Caco-2 (cell line): ENCODE results near the gene FBXO15. TPM values are rescaled to one million over a fixed set of nuclear protein-coding genes. Genes with fewer than 3 reads are reported as not detected.

ENCODE experiments used
- BruUV-seq: library from RNA; stranded (reverse); fragments of 400-500 nt; replicated peaks from 2 replicates; lab custom pipeline; 2021; lab: Mats Ljungman, UMichigan
- CTCF ChIA-PET: fragments of 300-600 bp; sonication (Branson Sonifier 250); formaldehyde crosslinking; loops from one replicate; lab custom pipeline; 2022; ENCODE audit warnings: antibody characterized with exemption; lab: Charles Lee
- POLR2A ChIA-PET: fragments of 300-600 bp; sonication (Branson Sonifier 250); formaldehyde crosslinking; loops from one replicate; lab custom pipeline; 2022; ENCODE audit warnings: antibody characterized with exemption; lab: Charles Lee
- DNase-seq, 2 experiments: peaks; one replicate each; pipeline versions ENCODE4 v3.0.0 to v3.0.0-alpha.2; 2020 to 2022
- H3K27me3 ChIP-seq: replicated peaks from 2 replicates; pipeline ENCODE4 v1.6.0; 2011; ENCODE audit warnings: low read length; ENCODE audit not compliant: control insufficient read depth, insufficient read depth
- H3K36me3 ChIP-seq: 2 replicates; pipeline ENCODE4 v1.5.1; 2011; ENCODE audit warnings: low read length; ENCODE audit not compliant: control insufficient read depth, insufficient read depth
- H3K4me1 ChIP-seq: fragments of 250-450 bp; sonication (Bioruptor Pico); 2 replicates; pipeline ENCODE4 v1.5.1; 2020; ENCODE audit warnings: mild to moderate bottlenecking
- H3K4me3 ChIP-seq: 2 replicates; pipeline ENCODE4 v1.5.1; 2011; ENCODE audit warnings: low read depth, mild to moderate bottlenecking, control low read depth, low read length
- H3K9me3 ChIP-seq: fragments of 250-450 bp; sonication (Bioruptor Pico); 2 replicates; pipeline ENCODE4 v1.5.1; 2020; ENCODE audit warnings: mild to moderate bottlenecking, moderate library complexity
- H3K27ac Mint-ChIP-seq: one replicate; pipeline ENCODE4 v1.8.0; 2022; ENCODE audit warnings: mixed read lengths; ENCODE audit not compliant: unreplicated experiment
- H3K27me3 Mint-ChIP-seq: one replicate; pipeline ENCODE4 v1.8.0; 2022; ENCODE audit warnings: mixed read lengths; ENCODE audit not compliant: insufficient read depth, unreplicated experiment
- H3K36me3 Mint-ChIP-seq: one replicate; pipeline ENCODE4 v1.8.0; 2022; ENCODE audit warnings: mild to moderate bottlenecking, mixed read lengths; ENCODE audit not compliant: insufficient read depth, unreplicated experiment
- H3K4me1 Mint-ChIP-seq: one replicate; pipeline ENCODE4 v1.8.0; 2022; ENCODE audit warnings: low read depth, mixed read lengths; ENCODE audit not compliant: unreplicated experiment
- H3K4me3 Mint-ChIP-seq: one replicate; pipeline ENCODE4 v1.8.0; 2022; ENCODE audit warnings: mild to moderate bottlenecking, moderate library complexity, mixed read lengths; ENCODE audit not compliant: unreplicated experiment
- H3K9me3 Mint-ChIP-seq: one replicate; pipeline ENCODE4 v1.8.0; 2022; ENCODE audit warnings: mixed read lengths; ENCODE audit not compliant: unreplicated experiment
- intact Hi-C: fragments of 100-400 bp; cut with micrococcal nuclease; formaldehyde crosslinking; loops from one replicate; pipeline ENCODE4 v1.10.0; 2022; ENCODE audit not compliant: unreplicated experiment
- total RNA-seq: library from RNA; stranded (reverse); gene quantifications from 2 replicates; pipeline ENCODE4 v1.2.3, GENCODE V29; 2022
- TF ChIP-seq, protein P1 (sequence below), 2 experiments: fragments of 200-600 bp in 1 of 2; IDR thresholded peaks; 1 replicate in 1 of 2; 2 replicates in 1 of 2; pipeline versions ENCODE4 v1.5.1 to v1.8.0; 2011 to 2022; ENCODE audit warnings: antibody characterized with exemption in 1 of 2, control low read depth in 1 of 2, inconsistent platforms in 1 of 2, low read depth in 1 of 2, low read length in 1 of 2, mild to moderate bottlenecking in 1 of 2, moderate library complexity in 1 of 2; ENCODE audit not compliant: insufficient read depth in 1 of 2, severe bottlenecking in 1 of 2, unreplicated experiment in 1 of 2

The FBXO15 gene
- total RNA-seq, 1 experiment from 2014 or later: 0.29 TPM

DNA sequence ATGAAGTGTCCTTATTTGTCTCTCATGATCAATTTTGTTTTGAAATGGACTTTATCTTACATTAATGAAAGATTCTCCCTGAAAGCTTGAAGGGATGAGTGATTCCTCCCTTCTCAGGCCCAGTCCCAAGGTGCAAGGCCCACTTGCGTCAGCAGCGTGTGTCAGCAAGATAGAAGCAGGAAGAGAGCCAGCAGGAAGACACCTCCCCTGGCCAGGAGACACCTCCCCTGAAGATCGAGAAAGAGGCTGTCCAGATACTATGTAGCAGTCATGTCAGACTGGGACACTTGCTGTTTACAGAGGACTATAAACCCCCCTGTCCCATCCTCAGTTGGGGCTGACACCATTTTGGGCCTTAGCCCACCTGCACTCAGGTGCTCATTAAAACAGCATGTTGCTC, 39.0 kb upstream of the FBXO15 start:
- TF ChIP-seq, protein P1, sequence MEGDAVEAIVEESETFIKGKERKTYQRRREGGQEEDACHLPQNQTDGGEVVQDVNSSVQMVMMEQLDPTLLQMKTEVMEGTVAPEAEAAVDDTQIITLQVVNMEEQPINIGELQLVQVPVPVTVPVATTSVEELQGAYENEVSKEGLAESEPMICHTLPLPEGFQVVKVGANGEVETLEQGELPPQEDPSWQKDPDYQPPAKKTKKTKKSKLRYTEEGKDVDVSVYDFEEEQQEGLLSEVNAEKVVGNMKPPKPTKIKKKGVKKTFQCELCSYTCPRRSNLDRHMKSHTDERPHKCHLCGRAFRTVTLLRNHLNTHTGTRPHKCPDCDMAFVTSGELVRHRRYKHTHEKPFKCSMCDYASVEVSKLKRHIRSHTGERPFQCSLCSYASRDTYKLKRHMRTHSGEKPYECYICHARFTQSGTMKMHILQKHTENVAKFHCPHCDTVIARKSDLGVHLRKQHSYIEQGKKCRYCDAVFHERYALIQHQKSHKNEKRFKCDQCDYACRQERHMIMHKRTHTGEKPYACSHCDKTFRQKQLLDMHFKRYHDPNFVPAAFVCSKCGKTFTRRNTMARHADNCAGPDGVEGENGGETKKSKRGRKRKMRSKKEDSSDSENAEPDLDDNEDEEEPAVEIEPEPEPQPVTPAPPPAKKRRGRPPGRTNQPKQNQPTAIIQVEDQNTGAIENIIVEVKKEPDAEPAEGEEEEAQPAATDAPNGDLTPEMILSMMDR (IDR thresholded peaks at IDR 0.05; ENCODE audit: insufficient read depth in 1 of 2, low read depth in 1 of 2, low read length in 1 of 2, severe bottlenecking in 1 of 2, unreplicated experiment in 1 of 2): no peak

DNA sequence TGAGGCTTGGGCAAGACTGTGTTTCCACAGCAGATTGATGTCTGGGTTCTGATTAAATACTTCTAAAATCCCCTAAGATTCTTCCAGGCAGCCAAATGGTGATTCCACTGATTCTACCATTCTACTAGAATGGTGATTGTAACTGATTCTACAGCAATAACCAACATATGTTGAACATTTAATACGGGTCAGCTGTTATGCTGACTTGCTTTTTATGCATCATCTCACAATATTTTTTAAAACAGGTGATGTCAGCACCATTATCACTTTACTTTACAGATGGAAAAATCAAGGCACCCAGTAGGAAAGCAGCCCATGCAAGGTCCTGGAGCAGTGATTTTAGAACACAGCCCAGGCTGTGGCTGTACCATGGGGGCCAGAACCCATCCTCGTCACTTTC, 38.2 kb upstream of the FBXO15 start:
- ChIA-PET POLR2A (no interaction called here), CTCF (no interaction called here)
- Mint-ChIP-seq H3K27ac (no peak overlapping the region), H3K36me3 (no peaks in the 10 kb centered on the region), H3K9me3 (no peaks in the 10 kb centered on the region), H3K27me3 (peaks cover 3% of the 10 kb centered on the region), H3K4me3 (no peak overlapping the region), H3K4me1 (no peaks in the 10 kb centered on the region)
- Histone ChIP-seq H3K4me1 (no peaks in the 10 kb centered on the region), H3K36me3 (no peaks in the 10 kb centered on the region), H3K27me3 (no peaks in the 10 kb centered on the region), H3K4me3 (no peak overlapping the region), H3K9me3 (no peaks in the 10 kb centered on the region)
- no TSS peak for BruUV-seq
- no peak for DNase-seq
- TF ChIP-seq, protein P1 (IDR thresholded peaks at IDR 0.05; ENCODE audit: insufficient read depth in 1 of 2, low read depth in 1 of 2, low read length in 1 of 2, severe bottlenecking in 1 of 2, unreplicated experiment in 1 of 2): no peak
- intact Hi-C loops: no loop called here

More for the DNA sequence above, 39.0 kb upstream of the FBXO15 start:
- no peaks in the 10 kb centered on the region for H3K36me3 ChIP-seq
- POLR2A ChIA-PET: no interaction called here
- CTCF ChIA-PET: no interaction called here
- no peaks in the 10 kb centered on the region for H3K4me1 Mint-ChIP-seq
- no peak overlapping the region for H3K27ac Mint-ChIP-seq
- peaks cover 3% of the 10 kb centered on the region for H3K27me3 Mint-ChIP-seq
- H3K27me3 ChIP-seq: no peaks in the 10 kb centered on the region
- H3K36me3 Mint-ChIP-seq: no peaks in the 10 kb centered on the region
- H3K4me1 ChIP-seq: no peaks in the 10 kb centered on the region
- no peaks in the 10 kb centered on the region for H3K9me3 ChIP-seq
- intact Hi-C loops: no loop called here
- H3K4me3 ChIP-seq: no peak overlapping the region
- no peak for DNase-seq
- H3K9me3 Mint-ChIP-seq: no peaks in the 10 kb centered on the region
- H3K4me3 Mint-ChIP-seq: no peak overlapping the region
- no TSS peak for BruUV-seq

DNA sequence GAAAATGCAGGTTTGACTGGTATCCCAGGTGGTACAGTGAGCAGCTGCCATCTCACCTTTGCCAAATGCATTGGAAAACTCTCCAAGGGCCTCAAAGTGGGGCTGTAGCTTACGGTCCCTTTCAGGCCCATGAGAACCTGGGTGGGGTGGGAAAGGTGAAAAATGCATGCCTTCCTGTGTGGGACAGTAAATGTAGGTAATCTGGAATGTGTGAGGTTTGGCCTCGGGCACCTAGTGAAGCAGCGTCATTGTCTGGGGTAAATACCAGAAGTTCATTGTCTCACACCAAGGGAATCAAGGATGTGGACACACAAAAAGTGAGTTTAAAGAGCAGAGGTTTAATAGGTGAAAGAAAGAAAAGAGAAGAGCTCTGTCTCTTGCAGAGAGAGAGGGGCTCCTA, 37.2 kb upstream of the FBXO15 start:
- H3K27ac Mint-ChIP-seq: no peak overlapping the region
- H3K36me3 ChIP-seq: no peaks in the 10 kb centered on the region
- ChIA-PET POLR2A (no interaction called here), CTCF (no interaction called here)
- intact Hi-C loops: no loop called here
- no peaks in the 10 kb centered on the region for H3K9me3 ChIP-seq
- no peaks in the 10 kb centered on the region for H3K27me3 ChIP-seq
- H3K4me1 ChIP-seq: no peaks in the 10 kb centered on the region
- BruUV-seq: no TSS peak
- H3K27me3 Mint-ChIP-seq: peaks cover 3% of the 10 kb centered on the region
- no peaks in the 10 kb centered on the region for H3K4me1 Mint-ChIP-seq
- TF ChIP-seq, protein P1 (IDR thresholded peaks at IDR 0.05; ENCODE audit: insufficient read depth in 1 of 2, low read depth in 1 of 2, low read length in 1 of 2, severe bottlenecking in 1 of 2, unreplicated experiment in 1 of 2): no peak
- H3K9me3 Mint-ChIP-seq: no peaks in the 10 kb centered on the region
- H3K36me3 Mint-ChIP-seq: no peaks in the 10 kb centered on the region
- no peak overlapping the region for H3K4me3 ChIP-seq
- no peak for DNase-seq
- H3K4me3 Mint-ChIP-seq: no peak overlapping the region
